ENCODE measurements around the gene GTF3C4.

GTF3C4 gene

GRCh38 chr9:132627594-132627993, 42.7 kb upstream of the GTF3C4 start:
- peaks cover 45% of the 10 kb centered on the region for H3K36me3 ChIP-seq (ENCODE audit: low read depth)
- no peak overlapping the region for H3K4me3 ChIP-seq (ENCODE audit: severe bottlenecking)
- peaks cover 26% of the 10 kb centered on the region for H3K4me1 ChIP-seq (ENCODE audit: insufficient read depth, poor library complexity, severe bottlenecking)
- no peak for ATAC-seq (ENCODE audit: low read depth)
- H3K27ac ChIP-seq (ENCODE audit: poor library complexity, severe bottlenecking) = no peak overlapping the region
- H3K9me3 ChIP-seq (ENCODE audit: severe bottlenecking) = no peaks in the 10 kb centered on the region
- H3K27me3 ChIP-seq (ENCODE audit: insufficient read depth, poor library complexity, severe bottlenecking) = no peaks in the 10 kb centered on the region
- no peak for DNase-seq (ENCODE audit: low spot score)
- TF ChIP-seq, protein P1, sequence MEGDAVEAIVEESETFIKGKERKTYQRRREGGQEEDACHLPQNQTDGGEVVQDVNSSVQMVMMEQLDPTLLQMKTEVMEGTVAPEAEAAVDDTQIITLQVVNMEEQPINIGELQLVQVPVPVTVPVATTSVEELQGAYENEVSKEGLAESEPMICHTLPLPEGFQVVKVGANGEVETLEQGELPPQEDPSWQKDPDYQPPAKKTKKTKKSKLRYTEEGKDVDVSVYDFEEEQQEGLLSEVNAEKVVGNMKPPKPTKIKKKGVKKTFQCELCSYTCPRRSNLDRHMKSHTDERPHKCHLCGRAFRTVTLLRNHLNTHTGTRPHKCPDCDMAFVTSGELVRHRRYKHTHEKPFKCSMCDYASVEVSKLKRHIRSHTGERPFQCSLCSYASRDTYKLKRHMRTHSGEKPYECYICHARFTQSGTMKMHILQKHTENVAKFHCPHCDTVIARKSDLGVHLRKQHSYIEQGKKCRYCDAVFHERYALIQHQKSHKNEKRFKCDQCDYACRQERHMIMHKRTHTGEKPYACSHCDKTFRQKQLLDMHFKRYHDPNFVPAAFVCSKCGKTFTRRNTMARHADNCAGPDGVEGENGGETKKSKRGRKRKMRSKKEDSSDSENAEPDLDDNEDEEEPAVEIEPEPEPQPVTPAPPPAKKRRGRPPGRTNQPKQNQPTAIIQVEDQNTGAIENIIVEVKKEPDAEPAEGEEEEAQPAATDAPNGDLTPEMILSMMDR (IDR thresholded peaks at IDR 0.05; ENCODE audit: poor library complexity, severe bottlenecking) = no peak

DNA sequence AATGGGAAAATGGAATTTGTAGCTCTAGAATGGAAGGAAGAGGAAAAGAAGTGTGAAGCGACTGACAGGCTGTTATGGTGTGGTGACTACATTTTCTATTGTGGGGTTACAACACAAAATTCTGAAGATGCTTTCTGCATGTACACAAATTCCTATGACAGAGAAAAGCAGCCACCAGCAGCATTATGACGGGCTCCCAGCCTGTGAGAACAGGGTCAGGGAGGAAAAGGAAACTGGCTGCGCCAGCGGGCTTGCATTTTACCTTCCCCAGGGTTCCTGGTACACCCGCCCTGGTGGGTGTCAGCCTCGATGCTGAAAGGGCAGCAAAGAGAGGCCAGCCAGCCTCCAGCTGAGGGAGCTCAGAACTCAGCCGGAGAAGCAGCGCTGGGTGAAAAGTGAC, 41.5 kb upstream of the GTF3C4 start:
- Histone ChIP-seq H3K9me3 (ENCODE audit: severe bottlenecking) (no peaks in the 10 kb centered on the region), H3K36me3 (ENCODE audit: low read depth) (peaks cover 43% of the 10 kb centered on the region), H3K27me3 (ENCODE audit: insufficient read depth, poor library complexity, severe bottlenecking) (no peaks in the 10 kb centered on the region), H3K4me1 (ENCODE audit: insufficient read depth, poor library complexity, severe bottlenecking) (peaks cover 32% of the 10 kb centered on the region), H3K27ac (ENCODE audit: poor library complexity, severe bottlenecking) (no peak overlapping the region), H3K4me3 (ENCODE audit: severe bottlenecking) (no peak overlapping the region)
- ATAC-seq (ENCODE audit: low read depth) = no peak
- DNase-seq (ENCODE audit: low spot score) = no peak
- TF ChIP-seq, protein P1 (IDR thresholded peaks at IDR 0.05; ENCODE audit: poor library complexity, severe bottlenecking) = no peak

- no peak for DNase-seq (ENCODE audit: low spot score)
These were observed 40.1 kb upstream of the GTF3C4 start for GRCh38 chr9:132630116-132630515.

DNA sequence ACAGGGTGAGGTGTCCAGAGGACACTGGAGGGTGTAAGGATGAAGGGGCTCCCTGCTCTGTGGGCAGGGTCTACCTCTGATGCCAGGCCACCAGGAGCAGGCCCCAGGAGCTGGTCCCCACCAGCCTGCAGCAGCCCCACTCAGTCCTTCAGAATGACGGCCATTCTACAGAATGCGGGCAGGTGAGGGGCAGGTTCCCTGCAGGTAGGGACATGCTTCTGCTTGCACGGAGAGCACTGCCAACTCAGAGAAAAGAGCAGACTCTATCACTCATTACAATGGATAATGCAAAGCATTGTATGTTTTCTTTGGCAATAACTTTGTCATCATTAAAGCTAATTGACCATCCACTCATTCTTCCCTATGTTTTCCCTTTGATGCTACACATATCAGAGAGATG, 39.5 kb upstream of the GTF3C4 start:
- H3K36me3 ChIP-seq (ENCODE audit: low read depth) = peaks cover 29% of the 10 kb centered on the region
- DNase-seq (ENCODE audit: low spot score) = peak; percentile 78

More at GRCh38 chr9:132630116-132630515, 40.1 kb upstream of the GTF3C4 start:
- ATAC-seq (ENCODE audit: low read depth) = no peak
- H3K36me3 ChIP-seq (ENCODE audit: low read depth) = peaks cover 33% of the 10 kb centered on the region
- peaks cover 32% of the 10 kb centered on the region for H3K4me1 ChIP-seq (ENCODE audit: insufficient read depth, poor library complexity, severe bottlenecking)
- peak overlapping the region; percentile 80 for H3K27ac ChIP-seq (ENCODE audit: poor library complexity, severe bottlenecking)
- H3K27me3 ChIP-seq (ENCODE audit: insufficient read depth, poor library complexity, severe bottlenecking) = no peaks in the 10 kb centered on the region
- no peak overlapping the region for H3K4me3 ChIP-seq (ENCODE audit: severe bottlenecking)
- TF ChIP-seq, protein P1 (IDR thresholded peaks at IDR 0.05; ENCODE audit: poor library complexity, severe bottlenecking) = no peak
- no peaks in the 10 kb centered on the region for H3K9me3 ChIP-seq (ENCODE audit: severe bottlenecking)

GRCh38 chr9:132631280-132631679, 39.0 kb upstream of the GTF3C4 start:
- Histone ChIP-seq H3K36me3 (ENCODE audit: low read depth) (peaks cover 28% of the 10 kb centered on the region), H3K4me3 (ENCODE audit: severe bottlenecking) (no peak overlapping the region), H3K27ac (ENCODE audit: poor library complexity, severe bottlenecking) (peak overlapping the region; percentile 80), H3K4me1 (ENCODE audit: insufficient read depth, poor library complexity, severe bottlenecking) (peaks cover 28% of the 10 kb centered on the region), H3K27me3 (ENCODE audit: insufficient read depth, poor library complexity, severe bottlenecking) (no peaks in the 10 kb centered on the region), H3K9me3 (ENCODE audit: severe bottlenecking) (no peaks in the 10 kb centered on the region)
- TF ChIP-seq, protein P1 (IDR thresholded peaks at IDR 0.05; ENCODE audit: poor library complexity, severe bottlenecking) = no peak
- peak; percentile 82 for DNase-seq (ENCODE audit: low spot score)
- ATAC-seq (ENCODE audit: low read depth) = peak; percentile 94

More for the DNA sequence above, 39.5 kb upstream of the GTF3C4 start:
- TF ChIP-seq, protein P1 (IDR thresholded peaks at IDR 0.05; ENCODE audit: poor library complexity, severe bottlenecking) = no peak
- peak; percentile 64 for ATAC-seq (ENCODE audit: low read depth)
- no peaks in the 10 kb centered on the region for H3K9me3 ChIP-seq (ENCODE audit: severe bottlenecking)
- H3K27me3 ChIP-seq (ENCODE audit: insufficient read depth, poor library complexity, severe bottlenecking) = no peaks in the 10 kb centered on the region
- H3K27ac ChIP-seq (ENCODE audit: poor library complexity, severe bottlenecking) = peak overlapping the region; percentile 80
- H3K4me1 ChIP-seq (ENCODE audit: insufficient read depth, poor library complexity, severe bottlenecking) = peaks cover 28% of the 10 kb centered on the region
- H3K4me3 ChIP-seq (ENCODE audit: severe bottlenecking) = no peak overlapping the region
